ENCODE data around the gene SRD5A1. TPM values are rescaled to one million over a fixed set of nuclear protein-coding genes. Genes with fewer than 3 reads are reported as not detected.

SRD5A1 gene, protein sequence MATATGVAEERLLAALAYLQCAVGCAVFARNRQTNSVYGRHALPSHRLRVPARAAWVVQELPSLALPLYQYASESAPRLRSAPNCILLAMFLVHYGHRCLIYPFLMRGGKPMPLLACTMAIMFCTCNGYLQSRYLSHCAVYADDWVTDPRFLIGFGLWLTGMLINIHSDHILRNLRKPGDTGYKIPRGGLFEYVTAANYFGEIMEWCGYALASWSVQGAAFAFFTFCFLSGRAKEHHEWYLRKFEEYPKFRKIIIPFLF
- total RNA-seq (2014; rRNA removed; shearing (Covaris generic)) = 48.8 and 53.5 TPM in 2 replicates

DNA sequence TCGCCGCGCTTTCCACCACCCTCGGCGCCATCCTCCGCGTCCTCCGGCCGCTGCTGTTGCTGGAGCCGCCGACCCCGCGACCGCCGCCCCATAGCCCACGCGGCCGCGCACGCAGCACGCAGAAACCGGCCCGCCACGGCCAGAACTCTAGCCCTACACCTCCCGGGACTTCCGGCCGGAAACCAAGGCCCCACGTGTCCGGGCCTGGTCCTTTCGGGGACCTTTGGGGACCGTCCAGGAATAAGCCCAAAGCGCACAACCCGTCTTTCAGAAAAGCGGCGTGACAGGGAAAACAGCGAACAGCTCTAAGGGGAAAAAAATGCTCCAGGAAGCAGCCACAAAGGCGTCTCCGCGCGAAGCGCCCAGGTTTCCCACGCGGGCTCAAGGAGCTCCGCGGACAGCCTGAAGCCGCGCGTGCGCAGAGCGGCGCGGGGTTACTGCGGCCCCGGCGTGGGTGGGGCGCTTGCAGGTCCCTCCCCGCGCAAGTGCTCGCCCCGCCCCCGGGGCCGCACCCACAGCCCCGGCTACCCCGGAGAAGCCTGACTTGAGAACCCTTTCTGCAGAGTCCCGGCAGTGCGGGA is at the start of gene SRD5A1, which contains the start of gene NSUN2:
Gene SRD5A1 (plus strand): TSS at position 553 of the 581 bp plus-strand sequence. CDS start 137 bp downstream, outside the sequence.
Gene NSUN2 (minus strand): TSS at position 157 of the 581 bp plus-strand sequence. CDS start 65 bp downstream, at position 92.
- peak; percentile 87 for DNase-seq (ENCODE audit: low read depth)

DNA sequence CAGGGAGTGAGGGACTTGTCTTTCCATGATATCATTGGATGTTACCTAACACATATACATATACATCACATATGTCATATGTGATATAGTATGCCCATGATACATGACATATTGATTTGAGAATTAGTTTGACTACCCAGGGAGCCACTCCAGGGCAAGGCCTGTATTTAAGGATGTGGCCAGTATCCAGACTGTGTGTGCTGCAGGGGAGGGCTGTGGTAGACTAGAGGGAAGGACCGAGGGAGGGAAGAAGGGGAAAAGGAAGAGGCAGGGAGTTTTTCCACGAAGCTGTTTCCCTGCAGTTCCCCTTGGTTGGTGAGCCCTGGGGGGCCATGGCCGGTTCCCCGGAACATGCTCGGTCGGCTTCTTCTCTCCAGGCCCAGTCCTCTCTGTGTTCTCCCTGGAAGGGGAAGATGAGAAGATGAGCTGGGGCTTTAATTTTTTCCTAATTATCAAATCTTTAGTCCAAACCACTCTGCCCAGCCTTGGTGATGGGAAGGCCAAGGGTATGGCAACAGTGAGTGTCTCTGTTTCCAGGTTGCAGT is 49.1 kb upstream of the SRD5A1 start:
- DNase-seq (ENCODE audit: low read depth) = no peak

DNA sequence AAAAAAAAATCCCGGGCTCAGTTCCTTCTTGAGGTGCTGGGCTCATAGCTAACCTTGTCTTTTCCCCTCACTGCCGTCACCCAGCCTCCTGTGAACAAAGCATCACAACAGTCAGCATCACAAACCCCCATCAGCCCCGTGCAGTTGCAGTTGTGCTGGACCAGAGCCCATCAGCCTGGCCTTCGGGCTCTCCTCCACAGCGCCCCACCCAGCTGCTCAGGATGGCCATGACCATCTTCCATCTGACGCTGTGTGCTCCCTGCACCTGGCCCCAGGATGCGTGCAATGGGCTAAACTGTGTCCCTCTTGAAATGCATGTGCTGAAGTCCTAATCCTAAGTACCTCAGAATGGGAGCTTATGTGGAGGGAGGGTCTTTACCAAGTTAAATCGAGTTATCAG is 48.5 kb upstream of the SRD5A1 start:
- no peak for DNase-seq (ENCODE audit: low read depth)

DNA sequence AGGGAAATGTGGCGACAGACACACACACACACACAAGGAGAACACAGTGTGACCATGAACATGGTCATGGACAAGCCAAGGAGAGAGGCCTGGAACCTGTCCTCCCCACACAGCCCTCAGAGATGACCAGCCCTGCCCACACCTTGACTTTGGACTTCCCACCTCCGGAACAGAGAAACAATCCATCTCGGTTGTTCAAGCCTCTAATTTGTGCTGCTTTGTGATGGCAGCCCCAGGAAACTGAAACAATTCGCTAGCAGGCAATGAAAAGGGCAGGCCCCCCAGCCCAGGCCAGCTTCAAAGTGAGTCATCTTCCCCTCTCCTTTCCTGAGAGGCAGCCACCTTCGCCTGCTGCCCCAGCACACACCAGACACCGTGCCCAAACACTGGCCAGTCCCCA is 48.1 kb upstream of the SRD5A1 start:
- DNase-seq (ENCODE audit: low read depth) = peak; percentile 13

DNA sequence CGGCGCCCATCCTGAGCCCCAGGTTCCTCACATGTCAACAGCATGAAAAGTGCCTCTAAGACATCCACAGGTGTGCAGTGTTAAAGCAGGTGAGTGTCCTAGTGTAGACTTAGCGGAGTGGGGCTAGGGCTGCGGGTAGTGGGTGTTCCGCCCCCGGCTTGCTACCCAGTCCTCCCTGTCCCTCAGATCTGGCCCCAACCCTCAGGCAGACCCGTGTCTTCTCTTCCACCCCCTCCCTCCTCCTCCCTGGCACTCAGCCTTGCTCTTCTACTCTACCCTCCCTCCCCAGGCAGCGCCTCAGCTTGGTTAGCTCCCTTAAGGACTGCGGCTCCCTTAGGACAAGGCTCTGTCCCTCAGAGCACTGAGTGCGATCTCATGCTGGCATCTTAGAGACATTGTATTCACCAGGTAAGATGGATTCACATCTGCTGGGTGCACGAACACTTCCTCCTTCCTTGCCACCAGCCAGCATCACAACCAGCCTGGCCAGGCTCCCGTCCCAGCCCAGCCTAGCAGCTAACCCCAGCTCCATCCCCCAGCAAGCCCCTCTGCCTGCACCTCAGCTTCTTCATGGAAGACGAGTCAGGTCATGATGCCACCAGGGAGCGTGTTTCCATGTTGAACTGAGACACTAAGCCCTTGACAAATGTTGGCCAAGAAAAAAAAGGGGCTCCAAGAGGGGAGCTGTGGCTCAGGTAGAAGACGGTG is 47.1 kb upstream of the SRD5A1 start:
- no peak for DNase-seq (ENCODE audit: low read depth)

DNA sequence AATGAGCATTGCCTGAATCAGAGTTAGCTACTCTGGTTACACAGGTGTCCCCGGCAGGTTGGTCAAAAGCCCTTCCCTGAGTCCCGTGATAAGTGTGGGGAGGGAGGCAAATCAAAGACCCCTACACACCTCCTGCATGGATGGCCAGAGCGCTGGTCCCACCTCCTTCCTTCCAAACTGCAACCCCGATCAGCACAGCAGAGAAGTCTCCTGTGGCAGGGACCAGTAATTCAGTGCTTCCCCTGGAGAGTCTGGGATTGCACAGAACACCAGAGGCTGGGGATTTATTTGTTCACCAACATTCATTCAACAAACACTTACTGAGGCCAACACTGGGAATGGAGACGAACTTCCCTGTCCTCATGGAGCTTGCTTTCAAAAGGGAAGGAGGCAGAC is 46.6 kb upstream of the SRD5A1 start:
- DNase-seq (ENCODE audit: low read depth) = no peak

DNA sequence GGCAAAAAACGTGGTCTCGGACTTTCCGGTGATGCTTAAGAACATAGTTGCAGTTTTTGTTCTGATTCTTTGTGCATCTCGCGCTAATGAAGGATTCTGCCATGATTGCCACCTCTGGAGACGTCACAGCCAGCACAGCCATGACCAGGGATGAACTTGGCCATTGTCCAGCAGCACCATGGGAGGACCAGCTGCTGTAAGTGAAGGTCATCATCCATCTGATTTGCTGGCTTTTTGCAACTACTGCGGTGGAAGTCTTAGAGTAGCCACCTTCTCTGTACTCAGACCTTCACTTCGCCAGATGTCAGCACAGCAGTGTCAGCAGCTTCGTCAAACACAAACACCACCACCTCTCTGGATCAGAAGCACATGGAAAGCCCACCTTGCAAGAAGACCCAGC is 46.1 kb upstream of the SRD5A1 start:
- no peak for DNase-seq (ENCODE audit: low read depth)

DNA sequence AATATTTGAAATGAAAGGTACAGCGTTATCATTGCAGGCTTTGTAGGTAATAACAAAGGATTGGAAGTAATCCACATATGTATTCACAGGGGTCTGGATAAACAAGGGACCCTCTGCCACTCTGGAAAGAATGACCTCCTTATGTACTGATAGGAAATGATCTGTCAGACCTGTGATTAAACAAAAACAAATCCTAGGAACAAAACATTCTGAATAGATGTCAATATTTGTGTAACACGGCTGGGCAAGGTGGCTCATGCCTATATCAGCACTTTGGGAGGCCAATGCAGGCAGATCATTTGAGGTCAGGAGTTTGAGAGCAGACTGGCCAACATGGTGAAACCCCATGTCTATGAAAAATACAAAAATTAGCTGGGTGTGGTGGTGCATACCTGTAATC is 42.7 kb upstream of the SRD5A1 start:
- no peak for DNase-seq (ENCODE audit: low read depth)

DNA sequence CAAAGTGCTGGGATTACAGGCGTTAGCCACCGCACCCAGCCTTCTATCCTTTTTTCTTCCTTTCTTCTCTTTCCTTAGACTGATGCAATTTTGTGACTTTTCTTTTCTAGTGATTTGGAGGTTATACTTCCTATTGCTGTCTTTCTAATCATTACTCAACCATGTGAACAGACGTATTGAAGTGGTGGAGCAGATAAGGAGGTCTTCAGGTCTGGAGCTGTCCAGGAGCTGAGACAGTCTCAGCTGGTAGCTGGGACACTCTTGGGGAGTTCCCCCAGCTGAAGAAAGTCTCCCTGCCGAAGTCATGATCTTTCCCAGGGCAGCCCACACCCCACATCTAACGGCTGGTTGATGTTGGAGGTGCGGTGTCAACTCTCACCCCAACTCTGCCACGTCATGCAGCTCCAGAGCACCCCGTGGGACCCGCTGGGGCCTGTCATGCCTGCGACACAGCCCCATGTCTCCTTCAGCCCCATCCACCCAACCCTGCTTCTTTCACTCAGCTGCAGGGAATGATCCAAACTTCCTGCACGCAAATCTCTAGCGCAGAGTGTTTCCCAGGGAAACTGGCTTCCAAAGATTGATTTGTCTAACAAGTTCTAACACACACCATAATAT is 41.5 kb upstream of the SRD5A1 start:
- DNase-seq (ENCODE audit: low read depth) = no peak

DNA sequence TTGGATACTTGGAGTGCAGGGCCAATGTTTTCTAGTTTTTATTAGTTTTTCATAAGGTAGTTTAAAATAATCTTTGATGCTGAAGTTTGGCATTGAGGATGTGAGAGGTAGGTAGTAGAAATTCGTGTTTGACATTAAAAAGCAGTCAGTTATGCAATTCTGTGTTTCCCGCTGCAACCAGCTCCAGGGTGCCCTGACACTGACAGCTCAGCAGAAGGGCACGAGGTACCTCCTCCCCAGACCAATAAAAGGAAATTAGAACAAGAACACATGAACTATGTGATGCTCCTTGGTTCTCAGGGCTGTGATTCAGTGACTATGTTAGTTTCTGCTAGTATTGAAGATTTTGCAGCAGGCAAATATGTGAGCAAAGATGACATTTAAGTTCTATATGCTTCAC is 40.6 kb upstream of the SRD5A1 start:
- DNase-seq (ENCODE audit: low read depth) = peak; percentile 23

DNA sequence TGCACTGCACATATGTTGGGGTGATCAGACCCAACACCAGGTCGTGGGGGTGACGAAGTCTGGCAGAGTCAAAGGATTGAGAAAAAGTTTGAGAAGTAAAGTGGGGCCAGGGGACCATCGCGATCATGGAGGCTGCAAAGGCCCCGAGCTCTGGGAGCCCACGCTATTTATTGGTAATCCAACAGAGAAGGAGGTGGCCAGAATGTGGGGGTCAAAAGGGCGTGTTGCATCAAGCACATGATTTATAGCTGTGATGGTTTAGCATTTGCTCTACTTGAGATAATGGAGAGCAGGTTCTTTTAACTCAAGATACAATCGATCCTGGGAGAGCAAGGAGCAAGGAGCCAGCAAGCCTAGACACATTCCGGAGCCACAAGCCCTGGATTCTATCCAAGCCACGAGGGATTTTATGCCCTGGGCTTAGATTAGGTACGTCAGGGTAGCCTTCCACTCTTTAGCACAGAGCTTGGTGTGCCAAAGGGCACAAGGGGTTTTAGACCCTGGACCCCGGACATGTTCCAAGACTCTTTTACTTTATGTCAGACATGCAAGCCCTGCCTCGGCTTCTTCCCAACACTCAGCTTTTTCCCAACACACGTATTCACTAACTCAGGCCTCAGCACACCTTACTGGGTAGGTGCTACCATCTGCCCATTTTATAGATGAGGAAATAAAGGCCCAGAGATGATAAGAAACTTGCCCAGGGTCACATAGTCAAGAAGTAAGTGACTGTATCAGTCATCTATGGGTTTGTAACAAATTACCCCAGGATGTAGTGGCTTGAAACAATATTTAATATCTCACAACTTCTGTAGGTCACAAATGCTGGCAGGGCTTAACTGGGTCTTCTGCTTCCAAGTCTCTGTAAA is 39.9 kb upstream of the SRD5A1 start:
- no peak for DNase-seq (ENCODE audit: low read depth)

DNA sequence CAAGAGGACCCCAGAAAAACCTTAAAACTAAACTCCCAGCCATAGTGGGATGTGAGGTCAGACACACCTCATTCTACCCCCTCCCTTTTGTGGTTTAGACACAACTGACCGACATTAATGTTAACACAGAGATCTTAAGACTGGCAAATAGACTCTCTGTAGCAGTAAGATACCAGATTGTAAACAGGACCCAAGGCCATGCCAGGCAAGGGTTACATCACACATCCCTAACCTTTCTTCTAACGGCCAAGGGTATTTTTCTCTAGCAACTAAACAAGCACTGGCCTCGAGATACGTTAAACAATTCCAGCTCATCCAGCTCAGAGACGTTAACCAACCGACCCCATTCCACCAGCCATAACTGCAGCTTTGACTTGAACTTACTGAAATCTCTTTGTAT is 39.2 kb upstream of the SRD5A1 start:
- no peak for DNase-seq (ENCODE audit: low read depth)

DNA sequence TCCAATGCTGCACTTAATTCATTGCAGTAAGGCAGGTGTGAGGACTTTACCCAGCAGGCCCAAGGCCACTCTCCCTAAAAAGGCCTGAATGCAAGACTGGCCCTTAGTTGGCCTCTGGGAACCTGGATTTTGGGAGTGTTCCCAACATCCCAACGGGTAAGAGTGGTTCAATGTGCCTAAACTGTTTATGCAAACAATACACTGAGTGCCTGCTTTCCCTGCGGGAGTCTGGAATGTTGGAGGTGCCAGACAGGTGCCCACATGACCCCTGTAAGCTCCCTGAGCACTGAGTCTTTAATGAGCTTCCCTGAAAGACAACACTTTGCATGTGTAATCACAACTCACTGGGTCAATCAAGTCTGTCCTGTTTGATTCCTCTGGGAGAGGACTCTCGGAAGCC is 37.8 kb upstream of the SRD5A1 start:
- no peak for DNase-seq (ENCODE audit: low read depth)

DNA sequence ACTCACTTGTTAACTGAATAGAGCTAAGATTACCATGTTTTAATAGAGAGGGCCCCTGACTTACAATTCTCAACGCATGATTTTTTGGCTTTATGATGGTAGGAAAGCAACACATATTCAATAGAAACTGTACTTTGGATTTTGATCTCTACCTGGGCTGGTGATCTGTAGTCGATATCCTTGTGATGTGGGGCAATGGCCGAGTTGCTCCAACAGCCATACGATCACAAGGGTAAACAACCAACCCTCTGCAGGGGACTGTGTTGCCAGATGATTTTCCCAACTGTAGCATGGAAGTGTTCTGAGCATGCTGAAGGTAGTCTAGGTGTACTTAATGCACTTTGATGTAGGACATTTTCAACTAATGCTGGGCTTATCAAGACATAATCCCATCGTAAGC is 36.9 kb upstream of the SRD5A1 start:
- no peak for DNase-seq (ENCODE audit: low read depth)

DNA sequence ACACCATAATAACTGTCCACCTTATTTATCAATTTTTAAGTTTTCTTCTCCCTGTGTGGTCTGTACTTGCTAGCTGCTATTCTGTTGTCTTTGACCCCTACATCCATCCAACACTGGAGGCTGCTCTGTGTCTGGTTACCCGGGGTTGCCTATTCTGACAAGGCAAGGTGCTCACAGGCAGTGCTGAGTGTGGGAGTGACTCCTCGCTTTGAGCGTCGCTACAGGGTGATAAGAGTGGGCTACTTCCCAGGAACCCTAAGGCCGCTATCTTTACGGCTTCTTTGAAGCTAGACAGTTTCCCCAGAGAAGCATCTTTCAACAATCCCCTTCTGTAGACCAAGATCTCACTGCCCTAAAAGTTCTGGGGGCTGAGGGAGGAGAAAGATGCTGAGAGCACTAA is 35.7 kb upstream of the SRD5A1 start:
- no peak for DNase-seq (ENCODE audit: low read depth)

DNA sequence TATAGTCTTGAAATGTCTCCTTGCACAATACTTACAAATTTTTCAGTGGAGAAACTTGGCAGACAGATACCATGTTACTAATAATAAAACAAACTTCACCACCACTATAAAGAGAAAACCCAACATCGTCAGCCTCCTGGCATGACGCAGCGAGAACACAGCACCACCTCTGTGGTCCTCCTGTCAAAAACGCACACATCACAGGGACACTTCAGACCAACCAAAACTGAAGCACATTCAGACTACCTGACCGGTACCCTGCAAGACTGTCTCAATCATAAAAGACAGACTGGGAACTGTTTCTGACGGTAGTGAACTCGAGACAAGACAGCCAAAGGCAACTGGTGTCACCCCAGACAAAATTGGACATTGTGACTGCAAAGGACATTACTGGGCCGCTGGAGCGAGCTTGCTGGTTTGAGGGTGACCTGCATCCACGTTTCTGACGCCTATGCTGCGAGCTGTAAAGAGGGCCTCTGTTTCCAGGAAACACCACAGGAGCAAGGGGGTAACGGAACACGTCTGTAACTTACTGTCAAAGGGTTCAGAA is 34.8 kb upstream of the SRD5A1 start:
- DNase-seq (ENCODE audit: low read depth) = no peak

DNA sequence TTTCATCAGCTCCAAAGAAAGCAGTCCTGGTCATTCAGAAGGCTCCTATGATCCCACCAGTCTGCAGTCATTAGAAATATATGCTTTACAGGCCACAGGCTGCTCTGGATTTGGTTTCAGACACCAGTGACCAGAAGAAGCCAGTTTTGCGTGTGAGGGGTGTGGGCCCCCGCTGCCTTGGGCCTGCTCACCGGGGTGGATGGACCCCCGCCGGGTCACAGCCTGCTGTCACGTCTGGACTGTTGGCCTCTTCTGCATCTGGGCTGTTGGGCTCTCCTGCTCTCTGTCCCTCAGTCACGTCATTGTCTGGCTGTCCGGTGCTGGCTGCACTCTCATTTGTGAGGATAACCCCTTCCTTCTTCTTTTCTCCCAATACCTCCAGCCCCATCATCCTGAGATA is 33.5 kb upstream of the SRD5A1 start:
- no peak for DNase-seq (ENCODE audit: low read depth)

DNA sequence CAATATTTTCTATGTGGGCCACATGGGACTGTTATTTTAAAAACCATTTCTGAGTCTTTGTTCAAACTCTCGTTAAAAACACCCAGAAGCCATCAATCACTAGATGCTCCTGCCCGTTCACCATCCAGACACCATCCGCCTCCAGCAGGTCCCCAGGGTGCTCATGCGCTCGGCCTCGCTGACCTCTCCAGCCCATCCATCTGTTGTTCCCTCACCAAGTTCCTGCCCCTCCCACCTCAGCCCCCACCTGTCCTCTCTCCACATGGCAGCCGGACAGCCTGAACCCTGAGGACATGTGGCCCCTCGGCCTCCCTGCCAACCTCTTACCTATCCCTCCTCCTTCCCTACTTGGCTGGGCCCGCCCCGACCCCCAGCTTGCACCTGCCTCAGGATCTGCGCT is 32.0 kb upstream of the SRD5A1 start:
- DNase-seq (ENCODE audit: low read depth) = no peak

DNA sequence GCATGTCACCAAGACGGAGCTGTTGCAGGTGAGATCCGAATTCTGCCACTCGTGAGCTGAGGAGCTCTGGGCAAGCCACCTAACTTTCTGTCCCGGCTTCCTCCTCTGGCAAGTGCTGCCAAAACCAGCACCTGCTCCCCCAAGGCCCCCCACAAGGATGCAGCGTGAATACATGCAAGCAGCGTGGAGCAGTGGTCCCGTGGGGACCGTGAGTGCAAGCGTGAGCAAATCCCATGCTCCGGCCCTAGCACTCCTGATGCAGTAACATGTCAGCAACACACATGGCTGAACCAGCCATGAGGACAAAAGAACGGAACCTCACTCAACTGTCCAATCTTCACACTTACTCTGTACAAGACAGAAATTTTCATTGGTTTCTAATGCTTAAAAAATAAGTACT is 31.4 kb upstream of the SRD5A1 start:
- DNase-seq (ENCODE audit: low read depth) = no peak

DNA sequence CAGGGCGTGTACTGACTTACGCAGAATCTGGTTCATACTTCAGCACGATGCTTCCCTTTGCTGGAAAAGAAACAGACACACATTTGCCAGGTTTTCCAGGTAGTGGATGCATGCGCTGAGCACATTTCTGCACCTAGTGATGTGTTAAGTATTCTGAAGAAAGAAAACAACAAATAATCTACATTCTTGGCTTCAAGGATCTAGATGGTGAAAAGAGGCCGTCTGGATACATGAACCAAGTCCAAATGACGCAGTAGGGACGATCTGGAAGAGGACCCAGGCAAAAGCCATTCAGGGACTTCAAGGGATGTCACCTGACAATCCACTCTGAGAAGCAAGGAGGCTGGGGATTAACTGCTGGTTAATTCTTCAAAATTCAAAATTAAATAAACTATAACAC is 30.8 kb upstream of the SRD5A1 start:
- no peak for DNase-seq (ENCODE audit: low read depth)

DNA sequence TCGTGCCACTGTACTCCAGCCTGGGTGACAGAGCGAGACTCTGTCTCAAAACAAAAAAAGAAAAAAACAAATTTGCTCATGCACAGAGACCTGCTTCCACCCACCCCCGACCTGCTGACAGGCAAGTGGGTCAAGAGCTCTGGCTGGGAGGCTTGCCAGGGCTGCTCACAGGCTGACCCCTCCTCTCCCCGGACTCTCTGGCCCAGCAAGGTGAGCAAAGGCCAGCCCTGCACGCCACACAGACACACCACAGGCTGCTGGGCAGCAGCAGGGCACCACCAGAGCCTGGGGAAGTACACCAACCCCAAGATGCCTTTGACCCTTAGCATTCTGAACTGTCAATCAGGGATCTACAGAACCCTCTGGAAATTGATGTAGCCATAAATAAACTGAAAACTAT is 29.6 kb upstream of the SRD5A1 start:
- DNase-seq (ENCODE audit: low read depth) = no peak

All from M059J (cell line).